ENCODE data around the gene ECE1.
A peak's percentile ranks its signal among the peaks of the same experiment; 100 is the strongest.

DNA sequence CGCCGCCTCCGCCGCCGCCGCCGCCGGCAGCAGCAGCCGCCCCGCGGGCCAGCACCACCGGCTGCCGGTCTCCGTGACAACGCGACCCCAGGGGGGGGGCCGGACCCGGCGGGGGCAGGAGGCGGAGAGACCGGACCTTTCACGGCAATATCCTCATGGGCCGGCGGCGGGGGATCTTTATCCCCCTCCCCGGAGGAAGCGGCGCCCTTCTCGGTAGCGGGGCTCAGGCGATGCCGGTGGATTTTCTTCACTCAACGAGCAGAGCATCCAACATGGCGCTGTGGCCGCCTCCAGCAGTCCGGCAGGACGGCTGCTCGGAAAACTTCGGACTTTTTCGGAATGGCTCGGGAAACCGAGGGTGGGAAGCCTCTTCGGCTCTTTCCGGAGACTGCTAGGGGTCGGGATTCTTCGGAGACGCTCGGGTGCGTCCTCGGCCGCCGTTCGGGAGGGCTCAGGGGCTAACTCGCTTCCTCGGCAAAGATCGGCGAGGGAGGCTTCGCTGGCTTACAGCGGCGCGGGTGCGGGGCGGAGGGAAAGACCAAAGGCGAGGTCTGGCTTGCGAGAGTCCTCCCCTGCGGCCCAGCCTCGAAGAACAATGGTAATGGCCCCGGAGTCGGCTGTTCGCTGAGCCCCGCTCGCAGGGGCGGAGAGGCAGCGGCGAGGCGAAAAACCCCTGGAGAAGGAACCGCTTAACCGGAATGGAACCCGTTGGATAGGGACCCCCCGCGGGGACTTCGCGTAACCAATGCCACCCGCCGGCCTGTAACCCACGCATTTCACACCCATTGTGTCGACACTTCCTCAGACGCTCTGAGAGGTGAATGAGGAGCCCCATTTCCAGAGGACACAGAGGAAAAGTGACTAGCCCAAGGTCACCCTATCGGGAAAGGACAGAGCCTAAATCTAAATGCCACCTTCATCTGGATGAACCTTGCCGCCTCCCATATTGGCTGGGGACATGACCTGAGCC lies 113.4 kb downstream of the ECE1 start, which contains the start of gene EIF4G3:
- TF ChIP-seq, protein P1, sequence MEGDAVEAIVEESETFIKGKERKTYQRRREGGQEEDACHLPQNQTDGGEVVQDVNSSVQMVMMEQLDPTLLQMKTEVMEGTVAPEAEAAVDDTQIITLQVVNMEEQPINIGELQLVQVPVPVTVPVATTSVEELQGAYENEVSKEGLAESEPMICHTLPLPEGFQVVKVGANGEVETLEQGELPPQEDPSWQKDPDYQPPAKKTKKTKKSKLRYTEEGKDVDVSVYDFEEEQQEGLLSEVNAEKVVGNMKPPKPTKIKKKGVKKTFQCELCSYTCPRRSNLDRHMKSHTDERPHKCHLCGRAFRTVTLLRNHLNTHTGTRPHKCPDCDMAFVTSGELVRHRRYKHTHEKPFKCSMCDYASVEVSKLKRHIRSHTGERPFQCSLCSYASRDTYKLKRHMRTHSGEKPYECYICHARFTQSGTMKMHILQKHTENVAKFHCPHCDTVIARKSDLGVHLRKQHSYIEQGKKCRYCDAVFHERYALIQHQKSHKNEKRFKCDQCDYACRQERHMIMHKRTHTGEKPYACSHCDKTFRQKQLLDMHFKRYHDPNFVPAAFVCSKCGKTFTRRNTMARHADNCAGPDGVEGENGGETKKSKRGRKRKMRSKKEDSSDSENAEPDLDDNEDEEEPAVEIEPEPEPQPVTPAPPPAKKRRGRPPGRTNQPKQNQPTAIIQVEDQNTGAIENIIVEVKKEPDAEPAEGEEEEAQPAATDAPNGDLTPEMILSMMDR (IDR thresholded peaks at IDR 0.05): no peak
- TF ChIP-seq POLR2A (IDR thresholded peaks at IDR 0.05): peak in 1 of 2 donors; percentile 86
